EL (cell line): ENCODE results near the gene MRRF.
"Not testable (repeated sequence)": the region's sequence is repeated elsewhere in the genome, so short reads cannot be mapped to it uniquely, and the experiment has no call there.

Experiments used
- DNase-seq: peaks from one replicate; pipeline ENCODE4 v3.0.0-alpha.2; 2016

The MRRF gene

DNA sequence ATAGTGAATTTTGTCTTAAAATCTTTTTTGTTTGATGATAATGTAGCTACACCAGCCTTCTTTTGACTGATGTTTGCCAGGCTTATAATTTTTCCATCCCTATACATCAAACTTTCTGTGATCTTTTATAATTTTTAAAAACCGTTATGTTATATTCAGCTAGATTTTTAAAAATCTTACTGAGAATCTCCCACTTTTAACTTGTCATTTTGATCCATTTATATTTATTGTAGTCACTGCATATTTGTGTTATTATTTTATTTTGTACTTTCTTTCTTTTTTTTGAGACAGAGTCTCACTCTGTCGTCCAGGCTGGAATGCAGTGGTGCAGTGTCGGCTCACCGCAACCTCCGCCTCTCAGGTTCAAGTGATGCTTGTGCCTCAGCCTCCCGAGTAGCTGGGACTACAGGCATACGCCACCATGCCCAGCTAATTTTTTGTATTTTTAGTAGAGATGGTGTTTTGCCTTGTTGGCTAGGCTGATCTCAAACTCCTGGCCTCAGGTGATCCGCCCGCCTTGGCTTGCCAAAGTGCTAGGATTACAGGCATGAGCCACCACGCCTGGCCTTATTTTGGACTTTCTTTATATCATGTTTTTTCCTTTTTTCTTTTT is 12.7 kb downstream of the MRRF start:
- DNase-seq: no peak

GRCh38 chr9:122281368-122281767 is 16.7 kb downstream of the MRRF start:
- DNase-seq: no peak

DNA sequence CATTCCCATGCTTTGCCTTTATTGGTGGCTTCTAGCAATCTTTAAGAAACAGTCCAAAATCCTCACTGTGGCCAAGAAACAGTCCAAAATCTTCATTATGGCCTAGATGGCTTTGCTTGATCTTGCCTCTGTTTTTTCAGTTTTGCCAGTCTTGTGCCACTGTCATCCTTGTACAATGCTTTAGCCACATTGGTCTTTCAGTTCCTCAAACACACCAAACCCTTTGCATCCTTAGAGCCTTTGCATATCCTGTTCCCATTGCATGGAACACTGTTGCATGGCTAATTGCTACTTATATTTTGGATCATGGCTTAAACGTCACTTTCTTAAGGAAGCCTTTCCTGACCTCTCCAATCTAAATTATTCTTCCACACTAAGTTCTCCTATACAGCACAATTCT is 22.1 kb downstream of the MRRF start:
- DNase-seq: no peak

DNA sequence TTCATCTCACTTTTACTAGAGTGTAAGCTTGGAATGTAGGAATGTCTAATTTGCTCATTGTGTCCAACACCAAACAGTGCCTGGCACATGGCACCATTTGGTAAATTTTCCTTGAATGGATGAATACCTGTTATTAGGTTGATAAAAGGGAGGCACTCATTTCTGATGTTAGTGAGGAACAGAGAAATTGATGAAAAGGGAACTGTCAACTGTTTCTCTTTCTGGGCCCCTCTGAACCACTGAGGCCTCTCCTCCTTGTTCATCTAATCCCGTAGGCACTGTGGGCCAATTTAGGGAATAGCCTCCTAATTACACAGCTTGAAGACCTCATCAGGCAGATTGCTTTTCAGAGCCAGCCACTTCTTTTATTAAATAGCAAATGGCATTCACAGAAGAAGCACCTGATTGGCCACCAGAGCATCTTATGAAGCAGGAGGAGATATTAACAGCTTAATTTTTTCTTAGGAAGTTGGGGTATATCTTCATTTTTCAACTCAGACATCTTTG is 22.6 kb downstream of the MRRF start:
- DNase-seq: no peak

DNA sequence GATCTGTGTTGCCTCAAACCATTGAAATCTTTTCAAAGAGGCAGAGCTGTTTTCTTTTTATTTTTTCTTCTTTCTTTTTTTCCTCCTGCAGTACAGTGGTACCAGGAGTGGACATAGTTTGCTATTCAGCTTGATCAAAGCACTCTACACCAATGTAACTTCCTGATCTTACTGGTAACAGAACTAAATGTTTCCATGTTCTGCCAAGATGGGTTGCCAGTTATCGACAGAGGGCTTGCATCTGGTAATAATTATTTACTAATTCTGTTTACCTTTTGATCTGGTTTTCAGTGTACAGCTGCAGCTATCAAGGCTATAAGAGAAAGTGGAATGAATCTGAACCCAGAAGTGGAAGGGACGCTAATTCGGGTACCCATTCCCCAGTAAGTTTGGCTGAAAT is 26.8 kb downstream of the MRRF start:
- DNase-seq: no peak

DNA sequence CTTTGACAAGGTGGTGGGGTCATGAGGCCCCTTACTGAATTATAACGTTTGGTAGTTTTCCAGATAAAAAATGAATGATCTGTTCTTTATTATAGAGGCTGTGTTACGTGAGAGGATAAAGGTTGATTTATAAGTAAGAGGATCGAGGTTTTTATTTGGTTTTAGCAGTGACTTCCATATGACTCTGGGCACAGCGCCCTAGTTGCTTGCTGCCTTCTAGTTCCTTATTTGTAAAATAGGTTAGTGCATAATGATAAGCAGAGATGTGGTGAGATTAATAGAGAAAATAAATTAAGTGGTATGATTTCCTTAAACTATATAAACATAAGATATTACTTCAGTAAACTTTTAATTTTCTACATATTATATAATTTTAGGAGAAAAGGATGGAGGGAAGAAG is 29.8 kb downstream of the MRRF start:
- DNase-seq: no peak

GRCh38 chr9:122297512-122297911 is 32.8 kb downstream of the MRRF start:
- no peak for DNase-seq

GRCh38 chr9:122302237-122303093 is 37.8 kb downstream of the MRRF start:
- no peak for DNase-seq

DNA sequence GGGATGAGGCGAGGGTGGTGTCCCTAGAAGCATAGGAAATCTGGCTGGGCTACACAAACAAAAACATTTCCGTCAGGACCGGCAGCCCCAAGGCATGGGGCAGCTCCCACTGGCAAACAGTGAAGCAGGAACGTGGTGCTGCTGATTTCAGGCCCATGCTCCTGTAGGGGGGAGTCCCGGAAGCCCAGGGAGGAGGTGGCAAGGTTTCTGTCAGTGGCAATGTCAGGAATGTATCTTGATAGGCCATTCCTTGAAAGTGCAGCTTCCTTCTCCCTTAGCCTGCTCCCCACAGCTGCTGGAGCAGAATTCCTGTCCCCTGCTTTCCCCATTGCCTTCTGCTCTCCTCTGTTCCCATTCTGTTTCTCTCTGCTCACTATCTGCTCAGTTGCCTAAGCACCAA is 42.4 kb downstream of the MRRF start:
- DNase-seq: no peak

- peak; percentile 32 for DNase-seq
These were observed 43.2 kb downstream of the MRRF start for GRCh38 chr9:122307925-122308324.

DNA sequence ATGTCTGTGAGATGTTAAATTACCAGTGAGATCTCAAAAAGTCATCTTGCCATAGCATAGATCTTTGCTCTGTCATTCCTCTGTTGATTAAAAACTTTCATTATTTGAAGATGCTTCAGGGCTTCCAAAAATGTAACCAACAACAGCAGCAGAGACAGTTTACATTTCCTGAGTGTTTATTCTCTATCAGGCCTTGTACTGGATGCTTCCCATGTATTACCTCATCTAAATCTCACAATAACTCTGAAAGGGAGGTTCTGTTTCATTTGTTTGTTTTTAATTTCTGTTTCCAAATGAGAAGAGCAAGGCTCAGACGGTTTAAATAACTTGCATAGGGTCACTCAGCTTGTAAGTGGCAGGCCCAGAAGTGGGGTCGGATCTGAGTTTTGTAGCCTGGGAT is 45.2 kb downstream of the MRRF start:
- DNase-seq: no peak

GRCh38 chr9:122314165-122314564 is 49.5 kb downstream of the MRRF start:
- DNase-seq: no peak

DNA sequence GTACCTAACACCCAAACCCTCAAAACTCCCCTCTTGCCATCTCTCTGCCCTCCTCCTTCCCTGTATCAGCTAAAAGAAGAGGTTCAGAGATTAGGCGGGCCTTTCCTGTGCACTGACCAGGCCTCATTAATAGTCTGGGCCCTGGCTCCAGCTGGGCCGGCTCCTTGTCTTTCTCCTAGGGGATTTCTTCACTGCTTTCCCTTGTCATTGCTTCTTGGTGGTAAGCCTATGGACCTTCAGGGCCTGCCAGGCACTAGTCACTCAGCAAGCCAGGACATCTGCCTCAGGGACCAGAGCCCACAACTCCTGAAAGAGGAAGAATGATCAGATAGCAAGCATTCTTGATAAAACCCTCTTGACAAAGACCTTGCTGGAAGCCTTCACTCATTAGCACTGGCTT is 50.9 kb downstream of the MRRF start:
- DNase-seq: no peak

GRCh38 chr9:122318284-122318683 is 53.6 kb downstream of the MRRF start:
- no peak for DNase-seq

GRCh38 chr9:122320413-122320881 is 55.8 kb downstream of the MRRF start:
- DNase-seq: no peak

DNA sequence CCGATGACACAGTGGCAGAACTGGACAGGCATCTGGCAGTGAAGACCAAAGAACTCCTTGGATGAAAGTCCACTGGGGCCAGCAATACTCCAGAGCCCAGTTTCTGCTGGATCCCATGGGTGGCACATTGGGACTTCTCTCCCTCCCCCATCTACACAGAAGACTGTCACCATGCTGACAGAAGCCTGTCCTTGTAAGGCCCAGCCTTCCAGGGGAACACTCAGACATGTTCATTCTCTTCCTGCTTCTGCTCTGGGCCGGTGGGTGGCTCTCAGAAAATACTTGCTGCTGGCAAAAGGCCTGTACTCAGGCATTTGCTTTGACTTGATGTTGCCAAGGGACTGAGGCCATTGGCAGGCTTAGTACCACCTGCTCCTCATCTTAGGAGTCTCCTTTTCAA is 57.9 kb downstream of the MRRF start:
- no peak for DNase-seq

DNA sequence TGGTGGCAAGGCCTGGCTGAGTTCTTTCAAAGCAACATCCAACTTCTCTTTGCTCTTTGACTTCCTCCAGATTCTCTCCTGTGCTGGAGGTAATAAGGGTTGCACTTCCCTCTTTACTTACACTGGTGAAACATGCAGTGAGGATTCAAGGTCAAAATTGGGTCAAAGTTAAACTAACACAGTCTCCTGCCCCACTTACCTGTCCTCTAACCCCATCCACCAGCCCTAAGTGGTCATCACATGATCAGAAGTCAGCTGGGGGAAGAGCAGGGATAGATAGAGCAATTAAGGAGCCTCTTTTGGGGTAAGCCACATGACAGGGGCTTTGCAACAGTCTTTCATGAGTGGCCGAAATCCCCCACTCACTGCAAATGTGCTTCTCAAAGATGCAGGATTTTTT is 60.0 kb downstream of the MRRF start:
- DNase-seq: not testable (repeated sequence)

GRCh38 chr9:122325124-122325523 is 60.4 kb downstream of the MRRF start:
- no peak for DNase-seq

DNA sequence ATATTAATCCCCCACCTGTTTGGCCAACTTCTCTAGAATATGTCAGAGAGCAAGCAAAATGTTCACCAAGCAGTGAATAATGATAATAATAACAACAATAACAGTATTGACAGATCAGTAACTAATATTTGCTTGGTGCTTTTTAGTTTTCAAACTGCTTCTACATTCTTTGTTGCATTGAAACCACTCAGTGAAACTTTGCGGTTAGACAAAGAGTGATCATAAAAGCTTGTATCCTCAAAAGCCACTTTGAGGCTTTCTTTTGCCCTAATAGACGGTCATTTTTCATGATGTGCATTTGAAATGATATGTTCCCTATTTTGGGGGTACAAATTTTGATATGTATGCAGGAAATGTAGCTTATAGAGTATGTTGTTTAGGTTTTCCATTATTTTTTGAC is 62.5 kb downstream of the MRRF start:
- DNase-seq: no peak

DNA sequence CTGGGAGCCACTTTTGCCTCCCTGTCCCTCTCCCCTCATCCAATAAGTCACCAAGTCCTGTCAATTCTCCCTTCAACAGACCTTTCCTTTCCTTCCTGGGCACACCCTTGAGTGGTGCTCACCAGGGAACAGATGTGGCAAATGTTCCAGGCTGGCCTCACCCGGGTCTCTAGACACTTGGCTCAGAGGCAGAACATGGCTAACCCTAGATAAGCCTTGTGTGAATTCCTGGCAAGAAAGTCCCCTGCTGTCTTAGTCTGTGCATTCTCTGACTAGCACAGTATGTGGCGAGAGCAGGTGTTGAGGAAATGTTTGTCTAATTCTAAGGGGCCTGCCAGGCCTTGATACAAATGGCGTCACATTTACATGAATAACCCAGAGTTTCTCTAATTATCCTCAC is 64.9 kb downstream of the MRRF start:
- no peak for DNase-seq

GRCh38 chr9:122330466-122330865 is 65.8 kb downstream of the MRRF start:
- not testable (repeated sequence) for DNase-seq

GRCh38 chr9:122331523-122331927 is 66.8 kb downstream of the MRRF start:
- DNase-seq: no peak

DNA sequence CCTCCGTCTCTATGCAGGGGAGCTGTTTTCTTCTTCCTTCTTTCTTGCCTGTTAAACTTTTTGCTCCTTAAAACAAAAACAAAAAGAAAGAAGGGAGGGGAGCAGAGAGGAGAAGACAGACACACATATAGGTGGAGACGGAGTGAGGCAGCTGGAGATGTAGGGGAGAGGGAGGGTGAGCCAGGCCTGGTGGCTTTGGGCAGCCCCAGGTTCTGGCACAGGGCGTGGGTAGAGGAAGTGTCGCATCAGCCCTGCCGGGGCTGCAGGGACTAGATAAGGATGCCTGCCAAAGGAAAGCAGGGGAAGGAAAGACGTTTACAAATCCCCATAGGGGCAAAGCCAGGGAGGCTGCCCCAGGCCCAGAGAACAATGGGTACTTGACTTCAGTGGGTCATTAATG is 67.4 kb downstream of the MRRF start:
- no peak for DNase-seq

DNA sequence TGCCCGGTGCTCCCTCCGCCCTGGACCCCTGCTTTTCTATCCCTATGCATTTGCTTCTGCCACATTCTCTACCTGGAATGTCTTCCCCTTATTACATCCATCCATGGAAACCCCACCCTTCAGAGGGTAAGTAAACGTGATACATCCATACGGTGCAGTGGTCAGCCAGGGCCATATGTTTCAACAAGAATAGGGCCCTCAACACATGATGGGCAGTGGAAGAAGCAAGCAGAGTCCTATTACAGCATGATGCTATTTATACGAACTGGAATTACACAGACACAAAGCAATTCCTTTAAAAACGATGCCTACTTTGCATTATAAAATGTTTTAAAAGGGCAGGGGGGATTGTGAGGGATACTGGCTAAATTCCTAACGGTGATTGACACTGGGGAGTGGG is 68.0 kb downstream of the MRRF start:
- no peak for DNase-seq
